B cell (primary cell): ENCODE measurements around the gene GPC3.

Source experiments
- EZH2 ChIP-seq: IDR thresholded peaks from 2 replicates; pipeline ENCODE4 v1.6.1; 2012; ENCODE audit warnings: borderline replicate concordance, low read depth, mild to moderate bottlenecking, moderate library complexity, low read length; ENCODE audit not compliant: insufficient read depth, poor library complexity, severe bottlenecking
- TF ChIP-seq, protein P1 (sequence below): fragments of 200-600 bp; IDR thresholded peaks from one replicate; pipeline ENCODE4 v1.8.0; 2022; ENCODE audit warnings: antibody characterized with exemption, mild to moderate bottlenecking

DNA sequence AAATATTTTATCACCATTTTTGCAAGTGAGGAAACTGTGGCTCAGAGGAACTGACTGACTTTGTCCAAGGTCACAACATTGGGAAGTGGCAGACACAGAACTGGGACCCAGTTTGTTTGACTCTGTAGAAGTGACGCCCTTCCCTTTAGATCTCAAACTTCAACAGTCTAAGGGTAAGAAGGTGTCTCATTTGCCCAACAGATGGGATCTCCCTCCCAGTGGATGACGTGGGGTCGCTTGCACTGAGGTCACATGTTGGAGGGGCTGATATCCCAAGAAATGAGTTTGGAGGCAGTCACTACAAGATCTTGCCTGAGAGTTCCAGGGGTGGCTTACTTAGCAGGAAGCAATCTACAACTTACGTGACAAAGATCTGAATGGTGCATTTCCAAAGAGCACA, 397.6 kb downstream of the GPC3 start:
- TF ChIP-seq, protein P1, sequence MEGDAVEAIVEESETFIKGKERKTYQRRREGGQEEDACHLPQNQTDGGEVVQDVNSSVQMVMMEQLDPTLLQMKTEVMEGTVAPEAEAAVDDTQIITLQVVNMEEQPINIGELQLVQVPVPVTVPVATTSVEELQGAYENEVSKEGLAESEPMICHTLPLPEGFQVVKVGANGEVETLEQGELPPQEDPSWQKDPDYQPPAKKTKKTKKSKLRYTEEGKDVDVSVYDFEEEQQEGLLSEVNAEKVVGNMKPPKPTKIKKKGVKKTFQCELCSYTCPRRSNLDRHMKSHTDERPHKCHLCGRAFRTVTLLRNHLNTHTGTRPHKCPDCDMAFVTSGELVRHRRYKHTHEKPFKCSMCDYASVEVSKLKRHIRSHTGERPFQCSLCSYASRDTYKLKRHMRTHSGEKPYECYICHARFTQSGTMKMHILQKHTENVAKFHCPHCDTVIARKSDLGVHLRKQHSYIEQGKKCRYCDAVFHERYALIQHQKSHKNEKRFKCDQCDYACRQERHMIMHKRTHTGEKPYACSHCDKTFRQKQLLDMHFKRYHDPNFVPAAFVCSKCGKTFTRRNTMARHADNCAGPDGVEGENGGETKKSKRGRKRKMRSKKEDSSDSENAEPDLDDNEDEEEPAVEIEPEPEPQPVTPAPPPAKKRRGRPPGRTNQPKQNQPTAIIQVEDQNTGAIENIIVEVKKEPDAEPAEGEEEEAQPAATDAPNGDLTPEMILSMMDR = no peak
- no peak for TF ChIP-seq EZH2
